DOHH2 (cell line): ENCODE data around the gene AP2A1.

ENCODE experiments used
- CTCF ChIP-seq: fragments of 200-600 bp; sonication (generic); IDR thresholded peaks from one replicate; pipeline ENCODE4 v1.5.1; 2014; ENCODE audit warnings: antibody characterized with exemption, mild to moderate bottlenecking, low read depth, low read length; ENCODE audit not compliant: poor library complexity, severe bottlenecking
- EZH2phosphoT487 ChIP-seq: fragments of 200-600 bp; sonication (generic); IDR thresholded peaks from 2 replicates; pipeline ENCODE4 v1.6.1; 2017; ENCODE audit warnings: borderline replicate concordance, mild to moderate bottlenecking, antibody characterized with exemption, low read length, moderate library complexity, mixed read lengths

GRCh38 chr19:49838885-49839588 lies 72.2 kb downstream of the AP2A1 start:
- TF ChIP-seq CTCF = no peak
- no peak for TF ChIP-seq EZH2phosphoT487
